Measurements from ENCODE around the gene PAM. TPM values are rescaled to one million over a fixed set of nuclear protein-coding genes. Genes with fewer than 3 reads are reported as not detected.

Gene PAM
- total RNA-seq, 1 experiment from 2014 or later, result 257 TPM

DNA sequence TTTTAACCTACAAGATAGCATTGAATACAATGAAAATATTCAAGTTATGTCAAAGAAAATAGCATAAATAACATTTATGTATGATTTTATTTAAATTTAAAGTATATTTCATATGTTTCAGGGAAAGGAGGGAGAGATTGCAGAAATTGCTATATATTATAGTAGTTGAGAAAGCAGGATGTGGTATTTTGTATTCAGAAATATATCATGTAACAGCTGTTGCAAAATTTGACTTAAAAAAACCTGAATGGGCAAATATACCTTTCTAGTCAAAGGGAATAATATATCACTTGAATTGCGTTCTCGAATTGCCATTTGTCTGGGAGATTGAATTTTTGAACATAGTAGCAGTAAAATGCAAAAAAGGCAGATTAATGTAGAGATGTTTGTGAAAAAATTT lies 80.6 kb downstream of the PAM start:
- H3K36me3 ChIP-seq (ENCODE audit: control insufficient read depth in 1 of 2, insufficient read depth in 2 of 2, low read length in 2 of 2), result no peaks in the 10 kb centered on the region
- POLR2A ChIA-PET, result no interaction called here
- H3K9me2 ChIP-seq (ENCODE audit: insufficient read depth), result no peaks in the 10 kb centered on the region
- no peak overlapping the region for H3K4me3 ChIP-seq (replicated peaks in 1 of 2; ENCODE audit: low read depth in 1 of 2, low read length in 2 of 2)
- no TSS peak for BruUV-seq (replicated peaks)
- CTCF ChIA-PET, result no interaction called here
- H3K4me1 ChIP-seq (ENCODE audit: control insufficient read depth in 1 of 2, insufficient read depth in 2 of 2, low read length in 2 of 2), result no peaks in the 10 kb centered on the region
- H3K27ac ChIP-seq (ENCODE audit: low read depth, low read length), result no peak overlapping the region
- no peaks in the 10 kb centered on the region for H4K20me1 ChIP-seq (ENCODE audit: insufficient read depth)
- no peak for DNase-seq (ENCODE audit: low read depth, low spot score)
- H3K4me2 ChIP-seq (ENCODE audit: low read length), result no peak overlapping the region
- peaks cover 31% of the 10 kb centered on the region for H3K79me2 ChIP-seq (ENCODE audit: insufficient read depth, low read length)
- TF ChIP-seq TCF7L2 (IDR thresholded peaks at IDR 0.05; ENCODE audit: borderline replicate concordance, extremely low read depth, insufficient read depth, insufficient read length) (no peak), SRF (IDR thresholded peaks at IDR 0.05; ENCODE audit: low read depth) (no peak), EZH2phosphoT487 (IDR thresholded peaks at IDR 0.05; ENCODE audit: borderline replicate concordance) (no peak), RAD21 (IDR thresholded peaks at IDR 0.05; ENCODE audit: low read depth) (no peak)
- H3K9me3 ChIP-seq (ENCODE audit: control insufficient read depth in 1 of 2, insufficient read depth in 1 of 2, low read depth in 1 of 2, low read length in 2 of 2), result no peaks in the 10 kb centered on the region
- H2AFZ ChIP-seq (ENCODE audit: low read depth, low read length, poor library complexity, severe bottlenecking), result no peak overlapping the region
- RAD21 ChIA-PET (ENCODE audit: low non-redundant PET in 1 of 2, low total read pairs in 2 of 2, uncharacterized antibody in 2 of 2, unreplicated experiment in 2 of 2), result no interaction called here
- intact Hi-C loops (cut with micrococcal nuclease), result no loop called here
- H3K27me3 ChIP-seq (ENCODE audit: insufficient read depth, low read length), result no peaks in the 10 kb centered on the region
- H3K9ac ChIP-seq (ENCODE audit: low read length), result no peak overlapping the region
- no peak for ATAC-seq

DNA sequence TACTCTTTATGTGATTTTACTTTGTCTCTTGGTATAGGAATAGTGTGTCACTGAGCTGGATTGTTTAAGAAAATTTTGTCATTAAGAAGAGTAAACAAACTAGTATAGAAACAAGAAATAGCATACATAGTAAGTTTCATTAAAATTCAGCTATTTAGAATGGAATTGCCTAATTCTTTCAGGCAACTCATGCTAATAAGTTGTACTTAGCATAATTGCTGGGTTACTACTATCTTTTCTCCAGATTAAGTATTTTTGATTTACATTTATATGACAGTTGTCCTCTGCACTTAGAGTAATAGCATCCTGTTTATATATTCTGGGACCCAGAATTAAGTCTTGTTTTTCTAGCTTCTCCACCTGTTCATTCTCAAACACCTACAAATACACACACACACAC lies 85.9 kb downstream of the PAM start:
- no peaks in the 10 kb centered on the region for H3K27me3 ChIP-seq (ENCODE audit: insufficient read depth, low read length)
- H3K36me3 ChIP-seq (ENCODE audit: control insufficient read depth in 1 of 2, insufficient read depth in 2 of 2, low read length in 2 of 2), result no peaks in the 10 kb centered on the region
- H3K9me2 ChIP-seq (ENCODE audit: insufficient read depth), result no peaks in the 10 kb centered on the region
- H4K20me1 ChIP-seq (ENCODE audit: insufficient read depth), result no peaks in the 10 kb centered on the region
- H3K4me1 ChIP-seq (ENCODE audit: control insufficient read depth in 1 of 2, insufficient read depth in 2 of 2, low read length in 2 of 2), result no peaks in the 10 kb centered on the region
- ChIA-PET CTCF (no interaction called here), RAD21 (ENCODE audit: low non-redundant PET in 1 of 2, low total read pairs in 2 of 2, uncharacterized antibody in 2 of 2, unreplicated experiment in 2 of 2) (no interaction called here), POLR2A (no interaction called here)
- 0 out of 2 replicates have a peak, but pooled peaks cover 6% of the 10 kb centered on the region for H3K79me2 ChIP-seq (ENCODE audit: insufficient read depth, low read length)
- no peak overlapping the region for H2AFZ ChIP-seq (ENCODE audit: low read depth, low read length, poor library complexity, severe bottlenecking)
- H3K9me3 ChIP-seq (ENCODE audit: control insufficient read depth in 1 of 2, insufficient read depth in 1 of 2, low read depth in 1 of 2, low read length in 2 of 2), result no peaks in the 10 kb centered on the region
- H3K27ac ChIP-seq (ENCODE audit: low read depth, low read length), result no peak overlapping the region
- DNase-seq (ENCODE audit: low read depth, low spot score) (no peak), ATAC-seq (no peak)
- H3K9ac ChIP-seq (ENCODE audit: low read length), result no peak overlapping the region
- intact Hi-C loops (cut with micrococcal nuclease), result no loop called here
- no peak overlapping the region for H3K4me3 ChIP-seq (replicated peaks in 1 of 2; ENCODE audit: low read depth in 1 of 2, low read length in 2 of 2)
- BruUV-seq (replicated peaks), result no TSS peak
- H3K4me2 ChIP-seq (ENCODE audit: low read length), result no peak overlapping the region
- TF ChIP-seq SRF (IDR thresholded peaks at IDR 0.05; ENCODE audit: low read depth), result no peak
- TF ChIP-seq SIN3A (IDR thresholded peaks at IDR 0.05; ENCODE audit: low read depth), result no peak
- no peak for TF ChIP-seq CBX3 (IDR thresholded peaks at IDR 0.05; ENCODE audit: low read depth)
- TF ChIP-seq, protein P1, sequence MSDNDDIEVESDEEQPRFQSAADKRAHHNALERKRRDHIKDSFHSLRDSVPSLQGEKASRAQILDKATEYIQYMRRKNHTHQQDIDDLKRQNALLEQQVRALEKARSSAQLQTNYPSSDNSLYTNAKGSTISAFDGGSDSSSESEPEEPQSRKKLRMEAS (IDR thresholded peaks at IDR 0.05), result no peak
- no peak for TF ChIP-seq EZH2phosphoT487 (IDR thresholded peaks at IDR 0.05; ENCODE audit: borderline replicate concordance)
